Measurements from ENCODE around the gene LRFN3.

LRFN3 gene

DNA sequence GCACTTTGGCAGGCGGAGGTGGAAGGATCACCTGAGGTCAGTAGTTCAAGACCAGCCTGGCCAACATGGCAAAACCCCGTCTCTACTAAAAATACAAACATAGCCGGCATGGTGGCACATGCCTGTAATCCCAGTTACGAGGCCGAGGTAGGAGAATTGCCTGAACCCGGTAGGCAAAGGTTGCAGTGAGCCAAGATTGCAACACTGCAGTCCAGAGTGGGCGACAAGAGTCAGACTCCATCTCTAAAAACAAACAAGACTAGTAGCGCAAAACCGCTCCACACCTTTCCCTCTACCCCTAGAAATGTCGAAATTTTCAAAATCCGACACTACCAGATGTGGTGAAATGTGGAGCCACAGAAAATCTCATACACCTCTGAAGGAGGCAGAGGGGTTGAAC, 16.9 kb upstream of the LRFN3 start:
- TF ChIP-seq CTCF (IDR thresholded peaks at IDR 0.05; ENCODE audit: borderline replicate concordance, extremely low read depth, low read length, poor library complexity, severe bottlenecking) (no peak), EZH2 (IDR thresholded peaks at IDR 0.05; ENCODE audit: borderline replicate concordance, low read depth, low read length, severe bottlenecking) (no peak)
- no peak overlapping the region for H2AFZ ChIP-seq (ENCODE audit: low read depth, low read length)
- H3K4me1 ChIP-seq (ENCODE audit: insufficient read depth, low read length), result no peaks in the 10 kb centered on the region
- H3K4me2 ChIP-seq (ENCODE audit: insufficient read depth, low read length), result no peak overlapping the region
- H3K27me3 ChIP-seq (ENCODE audit: insufficient read depth, low read length, poor library complexity), result no peaks in the 10 kb centered on the region
- no peak for ATAC-seq (ENCODE audit: insufficient read depth, low read depth)
- H3K79me2 ChIP-seq (ENCODE audit: insufficient read depth, low read length), result no peaks in the 10 kb centered on the region
- DNase-seq, result no peak
- no peaks in the 10 kb centered on the region for H4K20me1 ChIP-seq (ENCODE audit: insufficient read depth, low read length)
- no peaks in the 10 kb centered on the region for H3K9me3 ChIP-seq (ENCODE audit: insufficient read depth, low read length, severe bottlenecking)
- H3K4me3 ChIP-seq (ENCODE audit: low read depth in 1 of 2, low read length in 2 of 2), result no peak overlapping the region
- no peak overlapping the region for H3K9ac ChIP-seq (ENCODE audit: low read depth, low read length)
- no peak overlapping the region for H3K27ac ChIP-seq (ENCODE audit: low read length)
- no peaks in the 10 kb centered on the region for H3K36me3 ChIP-seq (ENCODE audit: insufficient read depth, low read length)

GRCh38 chr19:35921012-35921411, 15.2 kb upstream of the LRFN3 start:
- no peak overlapping the region for H3K27ac ChIP-seq (ENCODE audit: low read length)
- no peaks in the 10 kb centered on the region for H3K36me3 ChIP-seq (ENCODE audit: insufficient read depth, low read length)
- no peak for ATAC-seq (ENCODE audit: insufficient read depth, low read depth)
- H3K79me2 ChIP-seq (ENCODE audit: insufficient read depth, low read length), result no peaks in the 10 kb centered on the region
- H3K9me3 ChIP-seq (ENCODE audit: insufficient read depth, low read length, severe bottlenecking), result no peaks in the 10 kb centered on the region
- no peaks in the 10 kb centered on the region for H3K4me1 ChIP-seq (ENCODE audit: insufficient read depth, low read length)
- TF ChIP-seq CTCF (IDR thresholded peaks at IDR 0.05; ENCODE audit: borderline replicate concordance, extremely low read depth, low read length, poor library complexity, severe bottlenecking) (no peak), EZH2 (IDR thresholded peaks at IDR 0.05; ENCODE audit: borderline replicate concordance, low read depth, low read length, severe bottlenecking) (no peak)
- H3K9ac ChIP-seq (ENCODE audit: low read depth, low read length), result no peak overlapping the region
- H3K4me2 ChIP-seq (ENCODE audit: insufficient read depth, low read length), result no peak overlapping the region
- no peaks in the 10 kb centered on the region for H3K27me3 ChIP-seq (ENCODE audit: insufficient read depth, low read length, poor library complexity)
- no peaks in the 10 kb centered on the region for H4K20me1 ChIP-seq (ENCODE audit: insufficient read depth, low read length)
- H3K4me3 ChIP-seq (ENCODE audit: low read depth in 1 of 2, low read length in 2 of 2), result no peak overlapping the region
- no peak for DNase-seq
- H2AFZ ChIP-seq (ENCODE audit: low read depth, low read length), result no peak overlapping the region

- Histone ChIP-seq H3K9me3 (ENCODE audit: insufficient read depth, low read length, severe bottlenecking) (no peaks in the 10 kb centered on the region), H3K27me3 (ENCODE audit: insufficient read depth, low read length, poor library complexity) (no peaks in the 10 kb centered on the region), H3K9ac (ENCODE audit: low read depth, low read length) (no peak overlapping the region), H3K4me2 (ENCODE audit: insufficient read depth, low read length) (no peak overlapping the region), H3K36me3 (ENCODE audit: insufficient read depth, low read length) (no peaks in the 10 kb centered on the region), H3K79me2 (ENCODE audit: insufficient read depth, low read length) (no peaks in the 10 kb centered on the region), H3K4me3 (ENCODE audit: low read depth in 1 of 2, low read length in 2 of 2) (no peak overlapping the region), H3K27ac (ENCODE audit: low read length) (no peak overlapping the region), H2AFZ (ENCODE audit: low read depth, low read length) (no peak overlapping the region), H3K4me1 (ENCODE audit: insufficient read depth, low read length) (peaks cover 8% of the 10 kb centered on the region), H4K20me1 (ENCODE audit: insufficient read depth, low read length) (no peaks in the 10 kb centered on the region)
- TF ChIP-seq EZH2 (IDR thresholded peaks at IDR 0.05; ENCODE audit: borderline replicate concordance, low read depth, low read length, severe bottlenecking) (no peak), CTCF (IDR thresholded peaks at IDR 0.05; ENCODE audit: borderline replicate concordance, extremely low read depth, low read length, poor library complexity, severe bottlenecking) (no peak)
- DNase-seq (no peak), ATAC-seq (ENCODE audit: insufficient read depth, low read depth) (no peak)
These were observed 10.7 kb upstream of the LRFN3 start for GRCh38 chr19:35925501-35925900.

DNA sequence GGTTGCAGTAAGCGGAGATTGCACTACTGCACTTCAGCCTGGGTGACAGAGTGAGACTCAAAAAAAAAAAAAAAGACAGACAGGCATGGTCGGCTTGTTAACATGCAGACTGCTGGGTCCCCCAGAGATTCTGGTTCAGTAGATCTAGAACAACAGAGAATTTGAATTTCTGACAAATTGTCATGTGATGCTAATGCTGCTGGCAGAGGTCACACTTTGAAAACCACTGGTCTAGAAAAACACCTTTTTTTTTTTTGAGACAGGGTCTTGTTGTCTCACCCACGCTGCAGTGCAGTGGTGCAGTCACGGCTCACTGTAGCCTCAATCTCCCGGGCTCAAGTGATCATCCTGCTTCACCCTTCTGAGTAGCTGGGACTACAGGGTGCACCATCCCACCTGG, 7.7 kb upstream of the LRFN3 start:
- H3K36me3 ChIP-seq (ENCODE audit: insufficient read depth, low read length), result no peaks in the 10 kb centered on the region
- H2AFZ ChIP-seq (ENCODE audit: low read depth, low read length), result no peak overlapping the region
- H4K20me1 ChIP-seq (ENCODE audit: insufficient read depth, low read length), result no peaks in the 10 kb centered on the region
- no peak overlapping the region for H3K9ac ChIP-seq (ENCODE audit: low read depth, low read length)
- no peaks in the 10 kb centered on the region for H3K79me2 ChIP-seq (ENCODE audit: insufficient read depth, low read length)
- H3K4me2 ChIP-seq (ENCODE audit: insufficient read depth, low read length), result no peak overlapping the region
- no peak overlapping the region for H3K4me3 ChIP-seq (ENCODE audit: low read depth in 1 of 2, low read length in 2 of 2)
- no peaks in the 10 kb centered on the region for H3K9me3 ChIP-seq (ENCODE audit: insufficient read depth, low read length, severe bottlenecking)
- peaks cover 23% of the 10 kb centered on the region for H3K4me1 ChIP-seq (ENCODE audit: insufficient read depth, low read length)
- no peaks in the 10 kb centered on the region for H3K27me3 ChIP-seq (ENCODE audit: insufficient read depth, low read length, poor library complexity)
- DNase-seq (no peak), ATAC-seq (ENCODE audit: insufficient read depth, low read depth) (no peak)
- H3K27ac ChIP-seq (ENCODE audit: low read length), result no peak overlapping the region
- TF ChIP-seq EZH2 (IDR thresholded peaks at IDR 0.05; ENCODE audit: borderline replicate concordance, low read depth, low read length, severe bottlenecking) (no peak), CTCF (IDR thresholded peaks at IDR 0.05; ENCODE audit: borderline replicate concordance, extremely low read depth, low read length, poor library complexity, severe bottlenecking) (no peak)

Data from DND-41 (cell line).